HG02678 (cell line): ENCODE measurements around the gene COMMD7.
A peak's percentile ranks its signal among the peaks of the same experiment; 100 is the strongest.
"Not testable (repeated sequence)": the region's sequence is repeated elsewhere in the genome, so short reads cannot be mapped to it uniquely, and the experiment has no call there.

Source experiments
- ATAC-seq: cut with Tn5 transposase; IDR thresholded peaks from one replicate; pipeline ENCODE4 v1.9.1; 2021; ENCODE audit warnings: mild to moderate bottlenecking, moderate library complexity; ENCODE audit not compliant: unreplicated experiment

The COMMD7 gene

GRCh38 chr20:32767418-32768198, 24.3 kb upstream of the COMMD7 start:
- ATAC-seq, result no peak

GRCh38 chr20:32765230-32765875, 22.1 kb upstream of the COMMD7 start:
- not testable (repeated sequence) for ATAC-seq

DNA sequence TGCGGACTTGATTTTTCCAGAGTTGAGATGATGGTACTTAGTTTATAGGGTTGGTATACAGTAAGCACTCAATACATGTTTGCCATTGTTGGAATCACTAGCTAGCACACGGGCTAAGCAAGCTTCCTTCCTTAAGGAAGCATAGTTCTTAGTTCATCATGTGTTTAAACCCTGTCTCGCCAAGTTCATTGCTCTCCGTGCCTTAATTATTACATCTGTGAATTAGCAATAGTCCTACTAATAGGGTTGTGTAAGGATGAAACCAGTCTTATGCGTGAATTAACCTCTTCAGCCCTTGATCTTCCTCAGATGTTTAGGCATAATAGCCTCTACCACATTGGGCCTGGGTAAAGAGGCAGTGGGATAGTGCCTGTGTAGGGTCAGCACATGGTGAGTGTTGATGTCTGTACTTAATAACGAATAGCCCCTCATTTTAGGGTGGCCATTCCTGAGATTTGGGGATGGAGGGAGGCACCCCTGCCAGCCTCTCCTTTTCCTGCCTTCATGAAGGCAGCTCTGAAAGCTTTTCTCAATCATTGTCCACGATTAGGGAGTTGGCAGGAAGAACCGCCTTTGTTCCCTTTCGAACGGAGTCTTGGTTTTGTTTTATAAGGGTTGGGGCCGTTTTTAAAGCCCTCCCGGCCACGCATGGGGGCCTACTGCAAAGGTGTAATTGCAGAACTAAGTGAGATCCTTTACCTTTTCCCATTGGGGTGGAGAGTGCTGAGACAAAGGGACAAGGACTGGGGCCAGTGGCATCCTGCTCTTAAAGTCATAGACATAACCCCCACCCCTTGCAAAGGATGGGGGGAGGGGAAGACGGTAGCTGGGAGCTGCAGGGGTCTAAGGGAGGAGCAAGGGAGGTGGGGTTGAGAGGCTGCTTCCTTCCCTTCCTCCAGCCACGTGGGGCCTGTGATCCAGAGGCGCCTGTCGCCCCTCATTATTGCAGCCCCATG, 21.0 kb upstream of the COMMD7 start:
- no peak for ATAC-seq

DNA sequence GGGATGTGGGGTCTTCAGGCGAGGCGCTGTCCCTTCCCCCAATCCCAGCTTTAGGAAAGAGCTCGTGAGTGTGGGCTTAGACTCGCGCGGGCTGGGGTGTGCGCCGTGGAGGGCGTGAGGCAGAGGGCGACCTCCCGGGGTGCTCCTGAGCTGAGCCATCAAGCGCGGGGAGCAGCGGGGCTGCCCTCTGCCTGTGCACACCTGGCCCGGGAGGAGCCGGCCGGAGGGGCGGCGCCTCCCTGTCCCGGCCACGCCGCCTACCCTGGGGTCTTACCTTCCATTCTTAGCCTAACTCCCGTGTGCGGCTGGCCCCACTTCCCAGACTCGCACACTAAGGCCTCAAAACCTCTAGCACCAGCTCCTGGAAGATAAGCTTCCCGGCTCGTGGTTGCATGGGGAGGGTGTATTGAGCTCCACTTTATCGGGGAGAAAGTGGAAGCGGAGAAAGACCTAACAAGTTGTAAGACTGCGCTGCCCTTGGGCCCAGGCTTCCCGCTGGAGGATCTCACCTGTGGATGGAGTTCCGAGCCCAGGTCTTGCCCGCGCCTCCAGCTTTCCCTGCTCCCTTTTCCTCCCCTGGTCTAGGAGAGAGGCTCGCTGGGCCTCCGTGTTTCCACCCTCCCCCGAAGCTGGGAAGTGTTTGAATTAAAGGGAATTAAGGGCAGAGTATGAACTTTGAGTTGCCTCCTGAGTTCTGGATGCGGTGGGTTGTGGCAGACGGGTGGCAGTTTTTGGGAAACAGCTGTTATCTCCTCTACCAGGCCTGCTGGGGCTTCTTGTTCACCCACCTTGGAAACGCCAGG, 20.1 kb upstream of the COMMD7 start:
- no peak for ATAC-seq

GRCh38 chr20:32762754-32763201, 19.5 kb upstream of the COMMD7 start:
- peak; percentile 16 for ATAC-seq

- ATAC-seq, result peak; percentile 79
These were observed 18.8 kb upstream of the COMMD7 start, which contains the start of gene DNMT3B for GRCh38 chr20:32761831-32762753. Gene DNMT3B (plus strand): TSS chr20:32762385. CDS start chr20:32780324, 17,939 bp downstream.

DNA sequence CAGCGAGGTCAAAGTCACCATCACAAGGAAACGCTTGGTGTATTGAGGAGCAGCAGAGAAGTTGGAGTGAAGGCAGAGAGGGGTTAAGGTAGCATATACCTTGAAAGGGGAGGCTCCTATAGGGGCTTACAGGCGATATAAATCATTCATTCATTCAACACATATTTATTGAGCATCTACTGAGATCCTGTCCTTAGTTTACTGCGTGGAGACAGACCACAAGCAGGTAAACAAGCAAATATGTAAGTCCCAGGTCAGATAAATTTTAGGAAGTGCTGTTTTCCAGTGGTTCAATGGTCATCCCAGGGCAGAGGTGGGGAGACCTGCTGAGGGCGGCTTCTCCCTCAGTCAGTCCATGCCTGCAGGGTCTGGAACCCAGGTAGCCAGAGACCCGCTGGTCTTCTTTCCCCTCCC, 18.2 kb upstream of the COMMD7 start:
- ATAC-seq, result no peak

GRCh38 chr20:32756156-32756555, 12.9 kb upstream of the COMMD7 start:
- no peak for ATAC-seq

DNA sequence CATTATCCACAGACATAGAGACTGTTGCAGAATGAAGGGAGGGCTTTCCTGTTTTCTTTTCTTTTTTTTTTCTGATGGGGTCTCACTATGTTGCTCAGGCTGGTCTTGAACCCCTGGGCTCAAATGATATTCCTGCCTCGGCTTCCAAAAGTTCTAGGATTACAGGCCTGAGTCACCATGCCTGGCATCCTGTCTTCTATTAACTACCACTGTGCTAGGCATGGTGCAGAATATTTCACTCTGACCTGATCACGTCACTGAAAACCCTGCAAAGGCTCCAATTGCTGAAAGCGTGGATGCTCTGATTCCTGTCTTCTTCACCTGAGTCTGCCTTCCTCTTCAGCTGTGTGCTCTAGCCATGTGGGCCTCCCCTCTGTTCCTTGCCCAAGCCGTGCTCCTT, 10.5 kb upstream of the COMMD7 start:
- ATAC-seq, result no peak

- ATAC-seq, result no peak
These were observed 9.4 kb upstream of the COMMD7 start for GRCh38 chr20:32752458-32753250.

GRCh38 chr20:32751702-32752457, 8.6 kb upstream of the COMMD7 start:
- no peak for ATAC-seq

DNA sequence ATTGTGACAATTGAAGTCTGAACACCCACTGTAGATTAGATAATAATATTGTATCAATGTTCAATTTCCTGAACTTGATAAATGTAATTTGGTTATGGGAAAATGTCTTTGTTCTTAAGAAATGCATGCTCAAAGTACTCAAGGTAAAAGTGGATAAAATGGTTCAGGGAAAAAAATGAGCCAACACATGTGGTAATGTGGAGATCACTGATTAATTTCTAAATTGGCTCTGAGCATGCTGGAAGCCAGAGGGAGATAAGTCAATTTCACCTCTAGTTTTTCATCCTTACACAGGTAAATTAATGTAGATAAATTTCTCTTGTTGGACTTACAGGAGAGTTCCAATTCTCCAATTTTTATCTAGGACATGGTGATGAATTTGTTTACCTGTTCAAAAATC, 8.0 kb upstream of the COMMD7 start:
- no peak for ATAC-seq

GRCh38 chr20:32749914-32750637, 6.8 kb upstream of the COMMD7 start:
- ATAC-seq, result no peak

DNA sequence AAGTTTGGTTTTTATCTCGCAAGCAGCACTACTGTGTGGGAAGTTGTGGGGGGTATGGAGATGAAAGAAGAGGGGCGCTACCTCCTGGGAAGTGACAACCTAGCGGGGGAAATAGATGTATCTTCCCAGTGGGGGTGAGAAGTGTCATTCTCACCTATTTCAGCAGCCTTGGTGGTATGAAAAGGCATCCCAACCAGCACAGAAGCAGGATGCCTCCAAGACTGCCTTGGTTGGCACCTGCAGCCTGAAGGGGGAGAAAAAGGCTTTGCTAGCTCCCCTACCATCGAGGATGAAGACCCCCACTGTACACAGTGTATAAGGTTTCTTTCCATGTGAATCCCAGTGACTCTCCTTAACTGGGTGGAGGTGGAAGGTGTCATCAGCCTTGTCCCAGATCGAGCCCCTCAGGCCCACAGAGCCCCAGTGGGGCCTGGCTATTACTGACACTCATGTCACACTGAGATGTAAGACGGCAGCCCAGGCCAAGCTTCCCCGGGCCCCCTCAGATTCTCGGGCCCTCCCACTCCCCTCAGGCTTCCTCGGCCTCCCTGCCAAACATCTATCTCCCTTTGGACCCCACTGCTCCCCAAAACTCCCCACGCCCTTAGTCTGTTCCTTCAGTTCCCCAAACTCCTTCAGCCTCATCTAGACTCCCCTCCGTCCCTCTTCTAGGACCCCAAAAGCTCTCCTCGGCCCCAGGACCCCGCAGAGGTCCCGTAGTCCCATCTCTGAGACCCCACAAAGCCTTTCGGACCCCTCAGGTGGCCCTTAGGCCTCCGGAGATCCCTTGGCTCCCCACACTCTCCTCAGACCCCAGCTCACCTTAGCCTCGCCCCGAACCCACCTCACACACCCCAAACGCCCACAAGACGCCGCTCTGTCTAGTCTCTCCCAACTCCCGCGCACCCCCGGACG, 688 bp downstream of the COMMD7 start:
- no peak for ATAC-seq

GRCh38 chr20:32741151-32741550, 2.1 kb downstream of the COMMD7 start:
- no peak for ATAC-seq
